Measurements from ENCODE around the gene DCHS2.

DNA sequence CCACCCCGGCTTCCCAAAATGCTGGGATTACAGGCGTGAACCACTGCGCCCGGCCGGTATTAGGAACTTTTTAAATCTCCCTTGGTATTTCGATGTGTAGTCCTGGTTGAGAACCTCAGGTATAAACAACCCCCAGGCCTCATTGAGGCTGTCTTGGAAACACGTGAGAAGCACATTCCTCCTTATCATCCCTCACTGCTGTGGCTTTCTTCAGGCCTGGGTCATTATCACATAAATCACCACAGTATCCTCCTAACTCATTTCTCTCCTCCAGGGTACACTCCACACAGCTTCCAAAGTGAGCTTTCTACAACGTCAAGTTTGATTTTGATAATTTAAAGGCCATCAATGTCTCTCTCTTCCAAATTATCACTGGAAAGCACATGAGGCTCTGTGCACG is 198.2 kb downstream of the DCHS2 start:
- TF ChIP-seq RFX5 (IDR thresholded peaks at IDR 0.05; ENCODE audit: low read depth, low read length) = no peak
- TF ChIP-seq ZNF274 (IDR thresholded peaks at IDR 0.05; ENCODE audit: insufficient read depth, insufficient read length) = no peak
- TF ChIP-seq NFIC (IDR thresholded peaks at IDR 0.05; ENCODE audit: low read depth, low read length) = no peak
- no peak for TF ChIP-seq MAX (IDR thresholded peaks at IDR 0.05; ENCODE audit: low read depth, low read length)
- no peak for TF ChIP-seq EGR1 (IDR thresholded peaks at IDR 0.05; ENCODE audit: borderline replicate concordance in 1 of 2, low read depth in 2 of 2, low read length in 2 of 2)

Data from GM12878 (cell line).